Stimulated activated CD8-positive, alpha-beta memory T cell treated with anti-CD3 and anti-CD28 coated beads, Interleukin-12 subunit alpha, Interleukin-12 subunit beta, amount 100 ng/mL, for 1 hour (primary cell): ENCODE results near the gene NPPB.
"Not testable (repeated sequence)": the region's sequence is repeated elsewhere in the genome, so short reads cannot be mapped to it uniquely, and the experiment has no call there.

Experiments
- DNase-seq: peaks from one replicate; pipeline ENCODE4 v3.0.0-alpha.2; 2020; ENCODE audit warnings: low read depth

The NPPB gene

GRCh38 chr1:11858613-11858967 lies at the start of gene NPPB:
Gene NPPB (minus strand): TSS chr1:11858945. CDS start chr1:11858833, 112 bp downstream.
- no peak for DNase-seq

- peak; percentile 55 for DNase-seq
Measured at GRCh38 chr1:11908095-11908675, 49.4 kb upstream of the NPPB start.

GRCh38 chr1:11907275-11908094 lies 48.7 kb upstream of the NPPB start:
- peak; percentile 72 for DNase-seq

GRCh38 chr1:11906870-11907269 lies 48.1 kb upstream of the NPPB start:
- no peak for DNase-seq

- DNase-seq: no peak
Measured at GRCh38 chr1:11904978-11905377, 46.2 kb upstream of the NPPB start.

- DNase-seq: not testable (repeated sequence)
Measured at GRCh38 chr1:11904156-11904555, 45.4 kb upstream of the NPPB start.

GRCh38 chr1:11903210-11903609 lies 44.5 kb upstream of the NPPB start:
- no peak for DNase-seq

- DNase-seq: not testable (repeated sequence)
Measured at GRCh38 chr1:11901446-11901845, 42.7 kb upstream of the NPPB start.

GRCh38 chr1:11898831-11899467 lies 40.2 kb upstream of the NPPB start:
- DNase-seq: no peak

- no peak for DNase-seq
Measured at GRCh38 chr1:11898086-11898785, 39.5 kb upstream of the NPPB start.

GRCh38 chr1:11894501-11894900 lies 35.8 kb upstream of the NPPB start:
- not testable (repeated sequence) for DNase-seq

GRCh38 chr1:11893907-11894251 lies 35.1 kb upstream of the NPPB start:
- DNase-seq: peak; percentile 47

GRCh38 chr1:11891433-11892186 lies 32.9 kb upstream of the NPPB start:
- DNase-seq: no peak

GRCh38 chr1:11888877-11889208 lies 30.1 kb upstream of the NPPB start:
- no peak for DNase-seq

- DNase-seq: no peak
Measured at GRCh38 chr1:11888206-11888876, 29.6 kb upstream of the NPPB start.

GRCh38 chr1:11887666-11888007 lies 28.9 kb upstream of the NPPB start:
- no peak for DNase-seq

- DNase-seq: no peak
Measured at GRCh38 chr1:11886986-11887665, 28.4 kb upstream of the NPPB start.

GRCh38 chr1:11885916-11886315 lies 27.2 kb upstream of the NPPB start:
- no peak for DNase-seq

GRCh38 chr1:11882814-11883538 lies 24.2 kb upstream of the NPPB start:
- DNase-seq: no peak

- DNase-seq: no peak
Measured at GRCh38 chr1:11881749-11882441, 23.1 kb upstream of the NPPB start.
